ENCODE results near the gene DAAM2.

DNA sequence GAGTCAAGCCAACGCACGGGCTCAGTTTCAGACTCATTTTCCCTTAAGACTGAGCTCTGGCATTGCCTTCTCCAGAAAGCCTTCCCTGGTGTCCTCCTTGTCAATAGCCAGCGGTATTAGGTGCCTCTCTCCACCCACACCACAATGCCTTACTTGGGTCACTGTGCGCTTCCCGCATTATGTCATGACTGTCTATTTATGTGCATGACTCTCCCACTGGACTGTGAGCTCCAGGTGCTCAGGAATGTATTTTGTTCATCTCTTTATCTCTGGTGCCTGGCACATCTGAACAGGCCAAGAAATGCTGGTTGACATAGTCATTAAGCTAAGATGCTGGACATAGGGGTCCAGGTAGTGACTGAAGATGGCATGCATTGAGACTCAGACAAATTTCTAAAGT, 42.7 kb downstream of the DAAM2 start:
- TF ChIP-seq, protein P1, sequence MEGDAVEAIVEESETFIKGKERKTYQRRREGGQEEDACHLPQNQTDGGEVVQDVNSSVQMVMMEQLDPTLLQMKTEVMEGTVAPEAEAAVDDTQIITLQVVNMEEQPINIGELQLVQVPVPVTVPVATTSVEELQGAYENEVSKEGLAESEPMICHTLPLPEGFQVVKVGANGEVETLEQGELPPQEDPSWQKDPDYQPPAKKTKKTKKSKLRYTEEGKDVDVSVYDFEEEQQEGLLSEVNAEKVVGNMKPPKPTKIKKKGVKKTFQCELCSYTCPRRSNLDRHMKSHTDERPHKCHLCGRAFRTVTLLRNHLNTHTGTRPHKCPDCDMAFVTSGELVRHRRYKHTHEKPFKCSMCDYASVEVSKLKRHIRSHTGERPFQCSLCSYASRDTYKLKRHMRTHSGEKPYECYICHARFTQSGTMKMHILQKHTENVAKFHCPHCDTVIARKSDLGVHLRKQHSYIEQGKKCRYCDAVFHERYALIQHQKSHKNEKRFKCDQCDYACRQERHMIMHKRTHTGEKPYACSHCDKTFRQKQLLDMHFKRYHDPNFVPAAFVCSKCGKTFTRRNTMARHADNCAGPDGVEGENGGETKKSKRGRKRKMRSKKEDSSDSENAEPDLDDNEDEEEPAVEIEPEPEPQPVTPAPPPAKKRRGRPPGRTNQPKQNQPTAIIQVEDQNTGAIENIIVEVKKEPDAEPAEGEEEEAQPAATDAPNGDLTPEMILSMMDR (IDR thresholded peaks at IDR 0.05; ENCODE audit: extremely low read depth in 1 of 2, insufficient read depth in 1 of 2, low read depth in 1 of 2, low read length in 2 of 2): no peak
- TF ChIP-seq POLR2A (IDR thresholded peaks at IDR 0.05; ENCODE audit: low read depth, low read length) (no peak), POLR2AphosphoS5 (IDR thresholded peaks at IDR 0.05; ENCODE audit: insufficient read depth, low read depth, low read length) (no peak), JUN (IDR thresholded peaks at IDR 0.05; ENCODE audit: borderline replicate concordance, insufficient read depth, insufficient read length, low read depth) (no peak), EZH2 (IDR thresholded peaks at IDR 0.05; ENCODE audit: borderline replicate concordance, low read depth, low read length, severe bottlenecking) (no peak), FOS (IDR thresholded peaks at IDR 0.05; ENCODE audit: borderline replicate concordance, insufficient read depth, low read length) (no peak), GATA2 (IDR thresholded peaks at IDR 0.05; ENCODE audit: insufficient read depth, insufficient read length, low read depth, low read length) (no peak), MYC (IDR thresholded peaks at IDR 0.05; ENCODE audit: low read depth, low read length) (no peak)
- TF ChIP-seq, protein P2, sequence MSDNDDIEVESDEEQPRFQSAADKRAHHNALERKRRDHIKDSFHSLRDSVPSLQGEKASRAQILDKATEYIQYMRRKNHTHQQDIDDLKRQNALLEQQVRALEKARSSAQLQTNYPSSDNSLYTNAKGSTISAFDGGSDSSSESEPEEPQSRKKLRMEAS (IDR thresholded peaks at IDR 0.05; ENCODE audit: insufficient read depth, insufficient read length): no peak
